NK-92 (cell line): ENCODE measurements around the gene RPGRIP1.
"Not testable (repeated sequence)": the region's sequence is repeated elsewhere in the genome, so short reads cannot be mapped to it uniquely, and the experiment has no call there.

Source experiments
- DNase-seq: peaks from one replicate; lab custom pipeline; 2025; ENCODE audit not compliant: unreplicated experiment; lab: John Stamatoyannopoulos, UW

Gene RPGRIP1

GRCh38 chr14:21258005-21258888 lies 21.6 kb upstream of the RPGRIP1 start:
- DNase-seq = no peak

GRCh38 chr14:21258889-21259787 lies 20.7 kb upstream of the RPGRIP1 start:
- DNase-seq = no peak

GRCh38 chr14:21261824-21262223 lies 18.1 kb upstream of the RPGRIP1 start:
- DNase-seq = no peak

- no peak for DNase-seq
Observed at GRCh38 chr14:21262410-21262809, 17.5 kb upstream of the RPGRIP1 start.

- no peak for DNase-seq
Observed at GRCh38 chr14:21263284-21264024, 16.4 kb upstream of the RPGRIP1 start.

GRCh38 chr14:21264025-21264801 lies 15.7 kb upstream of the RPGRIP1 start:
- DNase-seq = no peak

GRCh38 chr14:21267431-21267845 lies 12.4 kb upstream of the RPGRIP1 start:
- DNase-seq = no peak

- no peak for DNase-seq
Observed at GRCh38 chr14:21267886-21268616, 11.8 kb upstream of the RPGRIP1 start.

GRCh38 chr14:21268617-21269251 lies 11.1 kb upstream of the RPGRIP1 start:
- DNase-seq = no peak

GRCh38 chr14:21269252-21270046 lies 10.4 kb upstream of the RPGRIP1 start, which contains the start of gene HNRNPC:
Gene HNRNPC (minus strand): TSS chr14:21269442. CDS start chr14:21234193, 35,249 bp downstream.
- peak; percentile 98 for DNase-seq

GRCh38 chr14:21272661-21273060 lies 7.2 kb upstream of the RPGRIP1 start:
- DNase-seq = not testable (repeated sequence)

- no peak for DNase-seq
Observed at GRCh38 chr14:21275261-21275858, 4.5 kb upstream of the RPGRIP1 start.

GRCh38 chr14:21278632-21279031 lies 1.3 kb upstream of the RPGRIP1 start:
- no peak for DNase-seq

GRCh38 chr14:21281917-21282316 lies 2.0 kb downstream of the RPGRIP1 start:
- DNase-seq = not testable (repeated sequence)

GRCh38 chr14:21286516-21286915 lies 6.6 kb downstream of the RPGRIP1 start:
- DNase-seq = not testable (repeated sequence)

- no peak for DNase-seq
Observed at GRCh38 chr14:21287168-21287567, 7.3 kb downstream of the RPGRIP1 start.

GRCh38 chr14:21294026-21294425 lies 14.1 kb downstream of the RPGRIP1 start:
- not testable (repeated sequence) for DNase-seq

GRCh38 chr14:21298358-21298757 lies 18.5 kb downstream of the RPGRIP1 start:
- DNase-seq = no peak
